Germinal center (tissue), 1 donor: ENCODE data around the gene CRIP3.
"Not testable (repeated sequence)": the region's sequence is repeated elsewhere in the genome, so short reads cannot be mapped to it uniquely, and the experiment has no call there.

Experiments
- DNase-seq: peaks from one replicate; pipeline ENCODE4 v3.0.0; 2012; ENCODE audit warnings: mixed read lengths, low spot score

The CRIP3 gene, protein sequence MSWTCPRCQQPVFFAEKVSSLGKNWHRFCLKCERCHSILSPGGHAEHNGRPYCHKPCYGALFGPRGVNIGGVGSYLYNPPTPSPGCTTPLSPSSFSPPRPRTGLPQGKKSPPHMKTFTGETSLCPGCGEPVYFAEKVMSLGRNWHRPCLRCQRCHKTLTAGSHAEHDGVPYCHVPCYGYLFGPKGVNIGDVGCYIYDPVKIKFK

DNA sequence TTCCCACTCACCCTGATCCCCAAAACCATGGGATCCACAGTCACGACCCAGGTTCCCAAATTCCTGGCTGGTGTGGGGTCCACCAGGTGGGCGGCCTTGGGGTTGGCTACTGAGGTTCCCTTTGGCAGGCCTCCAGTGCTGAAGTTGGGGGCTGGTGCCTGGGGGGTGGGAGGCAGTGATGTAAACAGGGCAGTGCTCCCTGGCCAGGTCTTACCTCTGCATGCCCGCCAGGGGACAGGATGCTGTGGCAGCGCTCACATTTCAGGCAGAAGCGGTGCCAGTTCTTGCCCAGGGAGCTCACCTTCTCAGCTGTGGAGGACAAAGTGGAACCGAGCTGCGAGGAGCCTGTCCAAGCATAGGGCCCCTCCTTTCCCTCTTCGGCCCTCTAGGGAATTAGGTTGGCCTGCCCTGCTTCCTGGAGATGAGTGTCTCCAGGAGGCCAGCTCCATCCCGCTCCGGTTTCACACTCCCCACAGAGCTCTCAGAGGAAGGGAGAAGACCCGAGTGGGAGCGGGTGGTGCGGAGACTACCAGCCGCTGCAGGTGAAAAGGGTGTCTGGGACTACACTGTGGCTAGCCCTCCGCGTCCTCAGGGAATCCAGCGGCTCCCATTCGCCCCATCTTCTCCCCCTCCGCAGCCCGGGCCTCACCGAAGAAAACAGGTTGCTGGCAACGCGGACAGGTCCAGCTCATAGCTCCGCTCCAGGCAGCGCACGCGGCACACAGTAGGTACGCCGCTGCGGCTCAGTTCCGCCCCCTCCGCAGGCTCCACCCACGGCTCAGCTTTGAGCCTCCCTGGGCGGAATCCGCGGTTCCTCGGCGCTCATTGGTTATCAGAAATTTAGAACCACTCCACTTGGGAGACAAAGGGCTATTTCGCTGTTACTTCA, at the start of gene CRIP3:
CRIP3 (minus strand) TSS at position 726 of the 889 bp plus-strand sequence; CDS start at position 692, 34 bp downstream.
- peak; percentile 64 for DNase-seq

DNA sequence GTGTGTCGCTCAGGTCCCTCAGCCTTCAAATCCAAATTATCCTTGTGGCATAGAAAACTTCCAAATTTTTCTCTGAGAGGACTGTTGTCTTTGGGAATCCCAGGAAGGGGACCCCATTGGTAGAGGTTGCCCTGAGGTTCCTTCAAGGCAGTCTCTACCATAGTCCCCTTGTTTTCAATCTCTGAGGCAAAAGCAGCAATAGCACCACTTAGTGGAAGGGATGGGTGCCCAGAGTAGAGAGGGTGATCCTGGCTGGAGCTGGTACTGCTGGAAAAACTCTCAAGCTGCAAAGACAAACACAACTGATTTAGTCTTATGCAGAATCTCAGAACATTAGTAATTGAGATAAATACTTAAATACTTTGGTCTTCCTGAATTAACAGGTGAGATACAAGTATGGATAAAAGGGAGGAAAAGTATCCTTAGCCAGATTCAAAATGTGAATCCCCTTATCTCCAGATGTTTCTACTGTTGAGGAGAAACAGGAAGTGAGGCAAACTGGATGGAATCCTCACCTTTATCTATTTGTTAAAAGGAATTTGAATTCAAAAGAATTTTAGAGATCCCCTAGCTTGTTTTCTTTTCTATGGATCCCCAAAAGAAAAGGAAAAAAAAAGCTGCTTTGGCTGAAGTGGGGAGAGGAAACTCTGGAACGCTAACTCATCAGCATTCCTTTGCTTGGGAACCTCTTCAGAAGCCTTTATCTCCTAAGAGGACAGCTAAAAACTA, 47.4 kb upstream of the CRIP3 start:
- no peak for DNase-seq

DNA sequence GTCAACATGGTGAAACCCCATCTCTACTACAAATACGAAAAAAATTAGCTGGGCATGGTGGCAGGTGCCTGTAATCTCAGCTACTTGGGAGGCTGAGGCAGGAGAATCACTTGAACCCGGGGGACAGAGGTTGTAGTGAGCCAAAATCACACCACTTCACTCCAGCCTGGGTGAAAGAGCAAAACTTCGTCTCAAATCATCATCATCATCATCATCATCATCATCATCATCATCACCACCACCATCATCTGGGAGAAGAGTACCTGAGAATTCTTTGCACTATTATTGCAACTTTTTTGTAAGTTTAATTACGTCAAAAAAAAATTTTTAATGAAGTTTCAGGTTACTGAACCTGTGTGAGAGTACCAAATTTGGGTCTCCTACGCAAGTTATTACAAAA, 43.3 kb upstream of the CRIP3 start:
- DNase-seq, result not testable (repeated sequence)

DNA sequence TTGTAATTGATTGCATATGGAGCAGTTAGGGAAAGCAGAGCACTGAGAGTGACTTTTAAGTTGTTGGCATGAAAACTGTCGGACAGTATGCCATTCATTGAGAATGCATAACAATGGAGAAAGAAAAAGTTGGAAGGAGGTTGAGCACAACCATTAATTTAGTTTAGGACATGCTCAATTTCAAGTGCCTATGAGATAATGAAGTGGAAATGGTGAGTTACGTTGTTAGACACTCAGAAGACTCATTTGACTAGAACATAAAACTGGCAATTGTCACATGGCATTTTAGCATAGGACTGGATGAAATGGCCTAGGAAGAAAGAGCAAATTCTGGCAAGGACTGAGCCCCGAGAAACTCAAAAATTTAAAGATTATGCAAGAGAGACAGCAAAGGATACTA, 38.8 kb upstream of the CRIP3 start:
- no peak for DNase-seq

DNA sequence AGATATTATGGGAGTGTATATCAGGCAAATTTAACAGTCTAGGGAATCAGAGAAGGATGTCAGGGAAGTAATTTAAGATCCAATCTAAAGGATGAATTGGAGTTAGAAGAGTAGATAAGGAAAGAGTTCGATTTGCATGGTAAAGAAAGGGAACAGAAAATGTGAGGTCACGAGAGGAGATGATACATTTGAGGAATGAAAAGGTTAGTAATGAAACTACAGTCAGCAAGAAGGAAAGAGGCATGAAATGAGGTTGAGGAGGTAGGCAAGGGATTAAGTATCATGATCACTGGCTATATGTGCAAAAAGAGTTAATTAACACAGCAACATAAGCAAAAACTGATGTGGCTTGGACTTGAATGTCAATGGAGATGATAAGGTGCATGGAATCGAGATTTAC, 38.4 kb upstream of the CRIP3 start:
- no peak for DNase-seq

DNA sequence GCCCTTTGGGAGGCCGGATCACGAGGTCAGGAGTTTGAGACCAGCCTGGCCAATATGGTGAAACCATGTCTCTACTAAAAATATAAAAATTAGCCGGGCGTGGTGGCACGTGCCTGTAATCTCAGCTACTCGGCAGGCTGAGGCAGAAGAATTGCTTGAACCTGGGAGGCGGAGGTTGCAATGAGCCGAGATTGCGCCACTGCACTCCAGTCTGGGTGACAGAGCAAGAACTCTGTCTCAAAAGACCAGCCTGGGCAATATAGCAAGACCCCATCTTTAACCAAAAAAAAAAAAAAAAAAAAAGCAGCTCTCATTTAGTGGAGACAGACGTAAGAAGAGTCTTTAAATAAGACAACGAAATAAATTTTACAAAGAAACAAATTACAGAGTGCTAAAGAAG, 37.6 kb upstream of the CRIP3 start:
- DNase-seq, result not testable (repeated sequence)

DNA sequence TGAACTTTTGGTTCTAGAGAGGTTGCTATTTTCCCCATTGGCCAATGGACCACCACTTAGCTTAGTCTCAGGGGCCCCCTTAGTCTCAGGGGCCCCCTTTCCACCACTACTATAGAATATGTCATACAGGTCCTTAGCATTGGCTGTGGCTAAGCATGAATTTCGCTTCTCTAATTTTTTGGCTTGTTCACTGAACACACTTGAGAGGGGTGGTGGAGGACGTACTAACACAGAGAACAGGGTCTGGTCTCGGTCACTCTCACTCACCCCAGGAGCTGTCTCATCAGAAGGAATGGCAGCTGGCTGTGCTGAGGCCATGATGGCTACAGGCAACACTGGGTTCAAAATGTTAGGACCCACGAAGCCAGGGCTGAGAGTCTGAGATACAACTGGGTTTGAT, 30.5 kb upstream of the CRIP3 start:
- peak; percentile 17 for DNase-seq

DNA sequence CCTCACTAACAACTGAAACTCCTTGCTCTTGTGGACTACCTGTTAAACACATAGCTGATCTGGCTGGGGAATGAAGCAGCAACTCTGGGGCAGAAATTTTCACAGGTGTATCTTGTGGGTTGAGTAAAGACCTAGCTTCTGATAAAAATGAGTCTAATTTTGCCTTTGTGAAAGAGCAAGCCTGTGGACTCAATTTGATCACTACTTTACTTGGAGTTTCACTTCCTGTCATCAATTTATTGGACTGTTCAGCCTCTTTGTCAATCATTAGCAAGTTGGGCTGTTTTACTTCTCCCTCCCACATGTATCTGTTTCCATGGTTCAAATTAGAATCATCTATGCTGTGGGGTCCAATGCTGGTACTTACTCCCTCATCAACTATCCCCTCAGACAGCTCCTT, 29.6 kb upstream of the CRIP3 start:
- DNase-seq, result no peak

DNA sequence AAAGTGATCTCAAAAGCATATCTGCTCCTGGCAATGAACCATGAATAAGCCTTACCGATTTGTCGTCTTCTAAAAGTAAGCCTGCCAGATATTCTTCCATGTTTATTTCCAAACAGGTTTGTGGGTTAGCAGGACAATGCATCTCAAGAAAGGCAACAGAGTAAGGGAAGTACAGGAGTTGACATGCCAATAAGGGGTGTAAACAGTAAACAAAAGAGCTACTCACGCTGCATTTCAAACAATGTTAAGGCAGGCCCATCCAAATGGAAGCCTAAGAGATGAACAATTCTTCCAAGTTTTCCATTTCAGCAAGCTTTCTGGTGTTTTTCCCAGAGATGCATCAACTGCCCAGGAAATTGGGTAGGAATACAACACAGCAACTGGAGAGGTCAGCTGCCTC, 27.8 kb upstream of the CRIP3 start:
- DNase-seq, result no peak

DNA sequence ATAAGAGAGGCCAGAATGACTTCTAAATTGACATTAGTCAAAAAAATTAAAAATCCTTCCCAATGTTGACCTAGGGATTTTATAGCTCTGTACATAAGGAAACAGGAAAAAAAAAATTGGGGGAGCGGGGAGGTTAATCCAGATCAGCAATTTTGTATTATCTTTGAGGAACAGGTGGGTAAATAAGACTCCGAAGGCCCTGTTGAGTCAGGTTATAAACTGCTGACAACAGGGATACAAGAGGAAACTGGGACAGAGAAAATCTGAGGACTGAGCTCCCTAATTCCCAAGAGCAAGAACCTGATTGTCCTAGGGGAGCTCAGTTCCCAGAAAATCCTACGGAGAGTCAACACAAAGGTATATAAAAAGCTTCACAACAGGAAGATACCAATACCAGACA, 26.8 kb upstream of the CRIP3 start:
- DNase-seq, result no peak

DNA sequence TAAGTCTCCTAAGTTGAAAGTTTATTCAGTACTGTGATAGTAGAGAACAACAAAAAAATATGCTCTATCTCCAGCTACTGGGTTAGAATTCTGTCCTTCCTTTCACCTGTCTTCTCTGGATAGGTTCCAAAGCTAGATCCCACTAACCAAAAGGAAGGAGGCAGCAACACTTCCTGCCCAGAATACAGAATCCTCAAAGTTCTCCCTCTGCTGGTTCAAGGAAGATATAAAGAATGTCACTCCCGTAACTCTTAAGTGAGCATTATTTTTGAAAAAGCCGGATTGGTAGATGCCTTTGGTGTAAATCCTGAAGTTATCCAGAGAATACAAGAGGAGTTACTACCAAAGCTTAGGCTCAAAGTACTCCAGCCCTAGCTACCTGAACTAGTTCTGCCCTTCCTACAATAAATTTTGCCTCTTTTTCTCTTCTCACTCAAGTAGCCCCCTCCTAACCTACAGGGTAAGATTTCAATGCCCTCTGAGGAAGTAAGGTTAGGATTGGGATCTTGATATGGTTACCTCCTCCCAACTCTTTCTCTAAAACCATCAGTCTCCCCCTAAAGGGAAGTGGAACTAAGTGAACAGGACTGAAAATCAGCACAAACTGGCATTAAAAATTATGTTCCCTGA, 26.0 kb upstream of the CRIP3 start:
- DNase-seq, result no peak

DNA sequence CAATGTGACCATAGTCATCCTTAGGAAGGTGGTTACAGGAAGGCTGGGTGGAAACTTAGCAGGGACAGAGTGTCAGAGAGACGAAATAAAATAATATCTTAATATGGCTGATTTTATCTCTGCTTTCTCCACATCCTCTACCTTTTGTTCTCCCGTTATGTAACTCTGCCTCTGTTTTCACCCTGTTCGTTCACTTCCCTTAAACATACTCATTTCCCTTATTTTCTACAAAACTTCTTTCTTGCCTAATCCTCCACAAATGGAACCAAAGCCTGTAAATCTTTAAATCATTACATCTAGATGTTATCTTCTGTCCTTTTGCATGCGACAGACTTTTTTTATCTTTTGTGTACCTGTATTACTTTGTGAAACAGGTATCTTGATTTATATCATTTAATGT, 23.3 kb upstream of the CRIP3 start:
- no peak for DNase-seq

DNA sequence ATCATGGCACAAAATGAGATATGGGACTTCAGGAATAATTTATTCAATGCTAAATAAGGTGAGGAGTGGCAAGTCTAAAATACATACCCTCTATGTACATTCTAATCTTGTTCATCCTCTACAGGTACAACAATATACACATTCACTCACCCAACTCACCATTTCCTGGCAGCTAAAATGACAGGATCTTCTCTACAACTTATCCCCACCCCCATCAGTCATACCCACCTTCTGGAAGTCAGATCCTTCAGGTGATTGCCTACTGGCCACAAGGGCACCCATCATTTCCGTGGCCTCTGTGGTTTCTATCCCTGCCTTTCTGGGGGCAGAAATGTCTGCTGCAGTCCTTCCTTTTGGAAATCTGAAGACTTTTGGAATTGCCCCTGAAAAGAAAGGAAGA, 22.8 kb upstream of the CRIP3 start:
- DNase-seq, result no peak

DNA sequence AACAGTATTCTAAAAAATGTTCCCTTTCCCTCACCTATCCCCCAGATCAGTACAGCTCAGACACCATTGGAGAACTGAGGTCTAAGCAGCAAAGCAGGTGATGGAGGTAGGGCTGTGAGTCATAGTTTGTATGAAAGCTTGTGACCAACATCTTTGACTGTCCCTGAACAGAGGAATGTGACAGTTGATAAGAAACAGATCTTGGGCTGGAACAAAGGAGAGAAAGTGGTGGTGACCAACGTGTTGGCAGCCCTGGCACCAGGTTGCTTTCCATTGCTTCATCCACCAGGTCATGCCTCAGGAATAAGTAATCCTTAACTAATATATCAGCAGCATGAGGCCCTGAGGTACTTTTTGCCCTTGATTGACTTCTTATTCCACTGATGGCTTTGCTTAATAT, 19.9 kb upstream of the CRIP3 start:
- DNase-seq, result no peak

DNA sequence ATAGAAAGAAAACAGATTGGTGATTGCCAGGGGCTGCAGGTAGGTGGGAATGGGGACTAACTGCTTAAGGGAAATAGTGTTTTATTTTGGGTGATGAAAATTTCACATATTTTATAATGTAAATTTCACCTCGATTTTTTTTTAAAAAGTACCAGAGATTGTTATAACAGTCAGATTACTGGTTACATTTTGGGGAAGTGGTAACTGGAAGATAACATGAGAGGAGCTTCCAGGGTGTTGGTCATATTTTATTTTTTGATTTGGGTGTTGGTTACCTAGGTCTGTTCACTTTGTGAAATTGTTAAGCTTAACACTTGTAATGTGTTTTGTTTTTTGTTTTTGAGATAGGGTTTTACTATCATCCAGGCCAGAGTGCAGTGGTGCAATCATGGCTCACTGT, 17.2 kb upstream of the CRIP3 start:
- no peak for DNase-seq

DNA sequence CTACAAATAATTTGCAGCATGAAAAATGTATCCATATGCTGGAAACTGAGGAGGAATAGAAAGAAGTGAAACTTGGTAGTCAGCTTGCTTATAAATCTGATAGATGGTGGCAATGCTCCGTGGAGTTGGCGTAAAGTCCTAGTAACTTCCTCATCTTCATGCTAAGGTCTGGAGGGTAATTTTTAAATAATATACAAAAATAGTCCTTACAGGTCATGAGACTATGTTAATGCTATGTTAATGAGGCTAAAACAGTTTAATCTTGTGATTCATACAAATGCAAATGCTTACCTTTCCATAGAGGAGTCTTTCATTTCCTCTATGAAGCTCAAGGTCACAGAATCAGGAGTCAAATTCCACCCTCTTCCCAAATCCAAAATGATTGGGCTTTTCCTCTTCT, 9.4 kb upstream of the CRIP3 start:
- DNase-seq, result peak; percentile 60

DNA sequence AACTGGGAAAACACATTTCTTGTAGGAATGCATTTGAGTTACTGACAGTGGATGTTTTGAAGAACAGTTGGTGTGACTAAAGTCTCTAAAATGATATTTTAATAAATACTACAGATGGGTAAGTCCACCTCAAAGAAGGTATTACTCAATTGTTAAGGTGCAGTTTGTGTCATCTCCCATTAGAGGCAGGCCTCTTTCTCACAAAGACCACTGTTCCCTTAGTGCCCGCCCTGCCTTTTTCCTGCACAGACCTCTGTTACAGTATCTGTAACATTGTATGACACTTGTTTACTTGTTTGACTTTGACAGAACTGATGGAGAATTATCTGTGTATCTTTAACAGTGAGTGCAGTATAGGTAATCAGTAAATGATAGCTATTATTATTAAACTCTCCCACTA, 5.2 kb upstream of the CRIP3 start:
- DNase-seq, result no peak

DNA sequence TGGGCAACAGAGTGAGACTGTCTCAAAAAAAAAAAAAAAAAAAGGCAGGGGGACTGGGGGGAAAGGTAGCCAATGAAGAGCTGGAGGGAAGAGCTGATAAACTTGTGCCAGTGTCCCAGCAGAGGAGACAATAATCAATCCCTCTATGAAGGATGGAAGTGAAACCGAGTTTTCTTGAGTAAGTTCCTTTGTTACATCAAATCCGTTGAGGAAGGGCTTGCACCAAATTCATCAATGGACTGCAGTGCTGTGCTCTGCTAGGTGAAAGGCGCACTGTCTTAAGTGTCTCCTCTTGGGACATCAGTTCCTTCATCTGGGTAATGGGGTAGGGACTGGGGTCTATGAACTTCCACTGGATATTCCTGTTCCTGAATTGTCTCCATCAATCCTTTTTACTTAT, 3.0 kb upstream of the CRIP3 start:
- no peak for DNase-seq

DNA sequence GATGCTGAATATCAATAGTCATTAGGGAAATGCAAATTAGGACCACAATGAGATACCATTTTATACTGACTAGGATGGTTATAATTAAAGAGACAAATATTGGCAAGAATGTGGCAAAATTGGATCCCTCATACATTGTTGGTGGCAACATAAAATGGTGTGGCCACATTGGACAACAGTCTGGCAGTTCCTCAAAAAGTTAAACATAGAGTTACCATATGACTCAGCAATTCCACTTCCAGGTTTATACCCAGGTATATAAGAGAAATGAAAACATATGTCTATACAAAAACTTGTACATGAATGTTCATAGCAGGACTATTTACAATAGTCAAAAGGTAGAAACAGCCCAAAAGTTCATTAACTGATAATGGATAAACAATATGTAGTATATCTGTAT, 2.0 kb upstream of the CRIP3 start:
- DNase-seq, result no peak

DNA sequence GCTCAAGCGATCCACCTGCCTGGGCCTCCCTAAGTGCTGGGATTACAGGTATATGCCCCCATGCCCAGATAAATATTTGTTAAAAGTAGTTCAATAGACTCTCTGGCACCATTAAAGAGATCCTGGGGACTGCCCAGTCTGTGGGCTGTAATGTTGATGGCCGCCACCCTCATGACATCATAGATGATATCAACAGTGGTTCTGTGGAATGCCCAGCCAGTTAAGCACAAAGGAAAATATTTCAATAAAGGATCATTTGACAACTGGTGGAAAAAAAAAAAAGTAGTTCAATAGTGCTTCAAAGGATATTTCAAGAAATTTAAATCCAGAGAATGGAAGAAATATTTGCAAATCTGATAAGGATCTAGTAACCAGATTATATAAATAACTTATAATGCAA, 1.5 kb upstream of the CRIP3 start:
- no peak for DNase-seq

DNA sequence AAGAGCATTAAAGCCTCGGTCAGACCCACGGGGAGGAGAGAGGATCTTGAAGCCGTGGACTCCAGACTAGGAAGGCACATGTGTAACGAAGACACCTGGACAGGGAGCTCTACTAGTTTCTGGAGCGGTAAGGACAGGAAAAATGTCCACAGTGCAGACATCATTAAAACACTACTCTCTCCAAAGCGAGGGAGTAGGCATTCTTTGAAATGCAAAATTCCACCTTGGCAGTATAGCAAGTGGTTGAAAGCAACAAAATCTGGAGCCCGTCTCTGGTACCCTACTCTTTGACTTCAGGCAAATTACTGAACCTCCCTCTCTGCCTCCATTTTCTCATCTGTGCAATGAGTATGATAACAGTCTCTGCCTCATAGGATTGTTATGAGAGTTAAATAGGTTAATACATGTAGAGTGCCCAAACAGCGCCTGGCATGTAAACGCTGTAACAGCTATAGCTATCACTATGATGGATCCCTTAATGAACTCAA, 408 bp upstream of the CRIP3 start:
- no peak for DNase-seq

DNA sequence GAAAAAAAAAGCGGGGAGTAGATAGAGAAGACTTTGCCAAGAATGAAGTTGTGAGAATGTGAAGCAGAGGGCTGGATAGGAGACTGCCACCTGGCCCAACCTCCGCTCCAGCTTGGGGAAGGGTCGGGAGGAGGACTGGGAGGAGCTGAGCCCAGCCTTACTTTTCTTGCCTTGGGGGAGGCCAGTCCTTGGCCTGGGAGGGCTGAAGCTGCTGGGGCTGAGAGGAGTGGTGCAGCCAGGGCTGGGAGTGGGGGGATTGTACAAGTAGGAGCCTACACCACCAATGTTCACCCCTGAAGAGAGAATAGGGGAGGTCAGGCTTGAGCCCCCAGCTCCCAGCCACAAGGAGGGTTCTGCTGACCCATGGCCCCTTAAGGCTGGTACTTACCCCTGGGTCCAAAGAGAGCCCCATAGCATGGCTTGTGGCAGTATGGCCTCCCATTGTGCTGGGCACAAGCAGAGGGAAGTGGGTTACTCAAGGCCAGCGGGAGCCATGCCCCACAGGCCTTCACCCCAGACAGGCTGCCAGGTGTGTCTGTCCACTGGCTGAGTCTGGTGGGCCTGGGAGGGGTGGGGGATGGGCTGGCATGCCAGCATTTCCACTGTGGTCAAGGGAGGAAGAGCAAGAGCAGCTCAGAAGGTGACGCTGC, 1.1 kb downstream of the CRIP3 start:
- DNase-seq, result no peak
